NOMO-1 (cell line): Measurements from ENCODE around the gene OR4F29.
"Not testable (repeated sequence)": the region's sequence is repeated elsewhere in the genome, so short reads cannot be mapped to it uniquely, and the experiment has no call there.

ENCODE experiments used
- DNase-seq, 2 experiments: peaks; one replicate each; lab custom pipeline; 2025; ENCODE audit not compliant: unreplicated experiment in 2 of 2; lab: John Stamatoyannopoulos, UW

OR4F29 gene

GRCh38 chr1:451578-451977, at the start of gene OR4F29:
OR4F29 (minus strand) TSS chr1:451678; CDS start chr1:451678, 0 bp downstream.
- not testable (repeated sequence) for DNase-seq
